ENCODE results near the gene DPYSL5. TPM values are rescaled to one million over a fixed set of nuclear protein-coding genes. Genes with fewer than 3 reads are reported as not detected.

DPYSL5 gene
- total RNA-seq, 1 experiment from 2014 or later, result not detected

GRCh38 chr2:26957534-26957933 is 109.6 kb downstream of the DPYSL5 start:
- CTCF ChIA-PET, result interaction anchor here (0.8 to 1.1 kb wide), 3 partner anchors 25 to 111 kb away, joined by 3 to 11 read pairs (median 4); no protein-coding TSS in a partner anchor
- TF ChIP-seq CTCF (IDR thresholded peaks at IDR 0.05; ENCODE audit: unreplicated experiment), result no peak
- DNase-seq, result no peak
- intact Hi-C loops (cut with micrococcal nuclease; ENCODE audit: unreplicated experiment), result no loop called here
- H3K27ac Mint-ChIP-seq (ENCODE audit: unreplicated experiment), result no peak overlapping the region
- H3K36me3 Mint-ChIP-seq (ENCODE audit: insufficient read depth, unreplicated experiment), result no peaks in the 10 kb centered on the region
- peaks cover 88% of the 10 kb centered on the region for H3K27me3 Mint-ChIP-seq (ENCODE audit: unreplicated experiment)
- H3K4me3 Mint-ChIP-seq (ENCODE audit: low read depth, unreplicated experiment), result no peak overlapping the region
- peaks cover 17% of the 10 kb centered on the region for H3K4me1 Mint-ChIP-seq (ENCODE audit: low read depth, unreplicated experiment)
- no TSS peak for BruUV-seq (replicated peaks)
- no peaks in the 10 kb centered on the region for H3K9me3 Mint-ChIP-seq (ENCODE audit: low read depth, unreplicated experiment)

GRCh38 chr2:26959331-26959730 is 111.4 kb downstream of the DPYSL5 start:
- Mint-ChIP-seq H3K9me3 (ENCODE audit: low read depth, unreplicated experiment) (no peaks in the 10 kb centered on the region), H3K4me3 (ENCODE audit: low read depth, unreplicated experiment) (no peak overlapping the region), H3K4me1 (ENCODE audit: low read depth, unreplicated experiment) (peaks cover 17% of the 10 kb centered on the region), H3K27ac (ENCODE audit: unreplicated experiment) (no peak overlapping the region), H3K36me3 (ENCODE audit: insufficient read depth, unreplicated experiment) (no peaks in the 10 kb centered on the region), H3K27me3 (ENCODE audit: unreplicated experiment) (peaks cover 79% of the 10 kb centered on the region)
- no TSS peak for BruUV-seq (replicated peaks)
- TF ChIP-seq CTCF (IDR thresholded peaks at IDR 0.05; ENCODE audit: unreplicated experiment), result no peak
- CTCF ChIA-PET, result interaction anchor here (0.7 to 1.3 kb wide), 3 partner anchors 24 to 93 kb away, joined by 3 to 6 read pairs (median 5); no protein-coding TSS in a partner anchor
- no peak for DNase-seq
- intact Hi-C loops (cut with micrococcal nuclease; ENCODE audit: unreplicated experiment), result no loop called here

GRCh38 chr2:26964446-26965130 is 116.7 kb downstream of the DPYSL5 start:
- no peak for TF ChIP-seq CTCF (IDR thresholded peaks at IDR 0.05; ENCODE audit: unreplicated experiment)
- no peaks in the 10 kb centered on the region for H3K9me3 Mint-ChIP-seq (ENCODE audit: low read depth, unreplicated experiment)
- peaks cover 10% of the 10 kb centered on the region for H3K36me3 Mint-ChIP-seq (ENCODE audit: insufficient read depth, unreplicated experiment)
- H3K4me3 Mint-ChIP-seq (ENCODE audit: low read depth, unreplicated experiment), result no peak overlapping the region
- peaks cover 28% of the 10 kb centered on the region for H3K4me1 Mint-ChIP-seq (ENCODE audit: low read depth, unreplicated experiment)
- peaks cover 42% of the 10 kb centered on the region for H3K27me3 Mint-ChIP-seq (ENCODE audit: unreplicated experiment)
- no TSS peak for BruUV-seq (replicated peaks)
- no peak for DNase-seq
- CTCF ChIA-PET, result interaction anchor here (4.6 kb wide), 1 partner anchor 52 kb away, joined by 144 read pairs; no protein-coding TSS in a partner anchor
- intact Hi-C loops (cut with micrococcal nuclease; ENCODE audit: unreplicated experiment), result no loop called here
- no peak overlapping the region for H3K27ac Mint-ChIP-seq (ENCODE audit: unreplicated experiment)

- Mint-ChIP-seq H3K4me3 (ENCODE audit: low read depth, unreplicated experiment) (no peak overlapping the region), H3K4me1 (ENCODE audit: low read depth, unreplicated experiment) (peaks cover 30% of the 10 kb centered on the region), H3K27ac (ENCODE audit: unreplicated experiment) (no peak overlapping the region), H3K9me3 (ENCODE audit: low read depth, unreplicated experiment) (no peaks in the 10 kb centered on the region), H3K36me3 (ENCODE audit: insufficient read depth, unreplicated experiment) (peaks cover 18% of the 10 kb centered on the region), H3K27me3 (ENCODE audit: unreplicated experiment) (peaks cover 19% of the 10 kb centered on the region)
- CTCF ChIA-PET, result interaction anchor here (1.0 kb wide), 1 partner anchor 49 kb away, joined by 15 read pairs; no protein-coding TSS in a partner anchor
- no TSS peak for BruUV-seq (replicated peaks)
- DNase-seq, result no peak
- intact Hi-C loops (cut with micrococcal nuclease; ENCODE audit: unreplicated experiment), result no loop called here
- no peak for TF ChIP-seq CTCF (IDR thresholded peaks at IDR 0.05; ENCODE audit: unreplicated experiment)
These were observed 120.1 kb downstream of the DPYSL5 start for GRCh38 chr2:26968001-26968400.

Measured in Calu3 (cell line).